Measurements from ENCODE around the gene FOXK2. TPM values are rescaled to one million over a fixed set of nuclear protein-coding genes. Genes with fewer than 3 reads are reported as not detected.
"Not testable (repeated sequence)": the region's sequence is repeated elsewhere in the genome, so short reads cannot be mapped to it uniquely, and the experiment has no call there.

Gene FOXK2
- total RNA-seq, 1 donor from 2014 or later, result 88.3 TPM

DNA sequence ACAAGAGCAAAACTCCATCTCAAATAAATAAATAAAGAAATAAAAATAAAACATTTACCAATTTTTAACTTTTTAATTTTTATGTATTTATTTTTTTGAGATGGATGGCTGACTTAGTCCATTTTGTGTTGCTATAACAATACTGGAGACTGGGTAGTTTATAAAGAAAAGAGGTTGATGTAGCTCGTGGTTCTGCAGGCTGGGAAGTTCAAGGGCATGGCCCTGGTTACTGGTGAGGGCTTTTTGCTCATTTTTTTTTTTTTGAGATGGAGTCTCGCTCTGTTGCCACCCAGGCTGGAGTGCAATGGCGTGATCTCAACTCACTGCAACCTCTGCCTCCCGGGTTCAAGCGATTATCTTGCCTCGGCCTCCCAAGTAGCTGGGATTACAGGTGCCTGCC lies 14.2 kb upstream of the FOXK2 start:
- DNase-seq (ENCODE audit: low spot score in 2 of 2, unreplicated experiment in 2 of 2), result no peak
- Mint-ChIP-seq H3K27ac (no peak overlapping the region), H3K27me3 (ENCODE audit: low read depth) (no peaks in the 10 kb centered on the region), H3K4me3 (no peak overlapping the region), H3K4me1 (no peaks in the 10 kb centered on the region), H3K9me3 (no peaks in the 10 kb centered on the region), H3K36me3 (no peaks in the 10 kb centered on the region)
- TF ChIP-seq, protein P1, sequence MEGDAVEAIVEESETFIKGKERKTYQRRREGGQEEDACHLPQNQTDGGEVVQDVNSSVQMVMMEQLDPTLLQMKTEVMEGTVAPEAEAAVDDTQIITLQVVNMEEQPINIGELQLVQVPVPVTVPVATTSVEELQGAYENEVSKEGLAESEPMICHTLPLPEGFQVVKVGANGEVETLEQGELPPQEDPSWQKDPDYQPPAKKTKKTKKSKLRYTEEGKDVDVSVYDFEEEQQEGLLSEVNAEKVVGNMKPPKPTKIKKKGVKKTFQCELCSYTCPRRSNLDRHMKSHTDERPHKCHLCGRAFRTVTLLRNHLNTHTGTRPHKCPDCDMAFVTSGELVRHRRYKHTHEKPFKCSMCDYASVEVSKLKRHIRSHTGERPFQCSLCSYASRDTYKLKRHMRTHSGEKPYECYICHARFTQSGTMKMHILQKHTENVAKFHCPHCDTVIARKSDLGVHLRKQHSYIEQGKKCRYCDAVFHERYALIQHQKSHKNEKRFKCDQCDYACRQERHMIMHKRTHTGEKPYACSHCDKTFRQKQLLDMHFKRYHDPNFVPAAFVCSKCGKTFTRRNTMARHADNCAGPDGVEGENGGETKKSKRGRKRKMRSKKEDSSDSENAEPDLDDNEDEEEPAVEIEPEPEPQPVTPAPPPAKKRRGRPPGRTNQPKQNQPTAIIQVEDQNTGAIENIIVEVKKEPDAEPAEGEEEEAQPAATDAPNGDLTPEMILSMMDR (IDR thresholded peaks at IDR 0.05; ENCODE audit: unreplicated experiment), result no peak

DNA sequence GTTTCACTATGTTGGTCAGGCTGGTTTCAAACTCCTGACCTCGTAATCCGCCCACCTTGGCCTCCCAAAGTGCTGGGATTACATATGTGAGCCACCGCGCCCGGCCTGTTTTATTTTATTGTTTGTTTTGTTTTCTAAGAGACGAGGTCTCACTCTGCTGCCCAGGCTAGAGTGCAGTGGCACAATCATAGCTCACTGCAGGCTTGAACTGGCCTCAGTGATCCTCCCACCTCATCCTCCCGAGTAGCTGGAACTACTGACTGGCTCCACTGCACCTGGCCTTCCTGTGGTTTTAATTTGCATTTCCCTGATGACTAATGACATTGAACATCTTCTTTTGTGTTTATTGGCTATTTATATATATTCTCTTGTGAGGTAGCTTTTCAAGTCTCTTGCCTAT lies 13.1 kb upstream of the FOXK2 start:
- H3K27me3 Mint-ChIP-seq (ENCODE audit: low read depth); H3K9me3 Mint-ChIP-seq; H3K36me3 Mint-ChIP-seq; H3K4me1 Mint-ChIP-seq; H3K4me3 Mint-ChIP-seq; DNase-seq (ENCODE audit: low spot score in 2 of 2, unreplicated experiment in 2 of 2); H3K27ac Mint-ChIP-seq: not testable (repeated sequence)

DNA sequence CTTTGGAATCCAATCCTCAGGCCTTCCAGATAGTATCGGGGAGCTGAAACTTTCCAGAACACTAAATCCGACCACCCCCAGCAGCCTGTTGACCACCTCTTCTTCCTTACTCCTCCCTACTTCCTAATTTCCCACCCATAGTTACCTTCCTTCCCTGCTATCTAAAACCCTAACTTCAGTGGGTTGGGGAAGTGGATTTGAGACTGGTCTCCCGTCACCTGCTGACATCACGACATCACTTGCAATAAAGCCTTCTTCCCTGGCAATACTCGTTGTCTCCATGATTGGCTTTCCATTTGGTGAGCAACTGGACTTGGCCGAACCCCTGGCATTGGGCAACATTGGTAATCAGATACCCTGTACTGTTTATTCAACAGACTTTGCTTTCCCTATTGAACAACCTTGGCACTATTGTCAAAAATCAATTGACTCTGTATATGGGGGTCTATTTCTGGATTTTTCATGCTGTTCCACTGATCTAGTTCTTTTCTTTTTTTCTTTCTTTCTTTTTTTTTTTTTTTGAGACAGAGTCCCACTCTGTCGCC lies 11.8 kb upstream of the FOXK2 start:
- TF ChIP-seq, protein P1 (IDR thresholded peaks at IDR 0.05; ENCODE audit: unreplicated experiment), result no peak
- H3K9me3 Mint-ChIP-seq, result no peaks in the 10 kb centered on the region
- H3K36me3 Mint-ChIP-seq, result no peaks in the 10 kb centered on the region
- no peaks in the 10 kb centered on the region for H3K27me3 Mint-ChIP-seq (ENCODE audit: low read depth)
- no peak for DNase-seq (ENCODE audit: low spot score in 2 of 2, unreplicated experiment in 2 of 2)
- no peak overlapping the region for H3K4me3 Mint-ChIP-seq
- no peak overlapping the region for H3K27ac Mint-ChIP-seq
- H3K4me1 Mint-ChIP-seq, result no peaks in the 10 kb centered on the region

DNA sequence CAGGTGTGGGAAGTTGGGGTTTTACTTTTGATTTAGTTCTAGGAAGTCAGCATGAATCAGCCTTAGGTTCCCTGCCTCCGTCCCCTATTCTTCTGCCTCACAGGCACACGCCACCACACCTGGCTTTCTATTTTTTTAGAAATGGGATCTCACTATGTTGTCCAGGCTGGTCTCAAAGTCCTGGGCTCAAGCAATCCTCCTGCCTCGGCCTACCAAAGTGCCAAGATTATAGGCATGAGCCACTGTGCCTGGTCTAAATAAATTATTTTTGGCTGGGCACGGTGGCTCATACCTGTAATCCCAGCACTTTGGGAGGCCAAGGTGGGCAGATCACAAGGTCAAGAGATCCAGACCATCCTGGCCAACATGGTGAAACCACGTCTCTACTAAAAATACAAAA lies 7.9 kb upstream of the FOXK2 start:
- H3K4me1 Mint-ChIP-seq; H3K27me3 Mint-ChIP-seq (ENCODE audit: low read depth); H3K27ac Mint-ChIP-seq; DNase-seq (ENCODE audit: low spot score in 2 of 2, unreplicated experiment in 2 of 2); H3K4me3 Mint-ChIP-seq; H3K9me3 Mint-ChIP-seq; H3K36me3 Mint-ChIP-seq: not testable (repeated sequence)

DNA sequence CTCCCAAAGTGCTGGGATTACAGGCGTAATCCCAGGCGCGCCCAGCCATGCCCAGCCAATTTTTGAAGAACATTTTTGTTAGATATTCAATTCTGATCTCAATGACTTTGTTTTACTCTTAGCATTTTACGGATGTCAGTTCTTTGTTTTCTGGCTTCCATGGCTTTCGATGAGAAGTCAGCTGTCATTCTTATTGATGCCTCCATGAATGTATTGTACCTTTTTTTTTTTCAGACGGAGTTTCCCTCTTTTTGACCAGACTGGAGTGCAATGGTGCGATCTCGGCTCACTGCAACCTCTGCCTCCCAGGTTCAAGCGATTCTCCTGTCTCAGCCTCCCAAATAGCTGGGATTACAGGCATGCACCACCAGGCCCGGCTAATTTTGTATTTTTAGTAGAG lies 5.7 kb upstream of the FOXK2 start:
- not testable (repeated sequence) for DNase-seq (ENCODE audit: low spot score in 2 of 2, unreplicated experiment in 2 of 2); H3K36me3 Mint-ChIP-seq; H3K27ac Mint-ChIP-seq; H3K4me1 Mint-ChIP-seq; H3K4me3 Mint-ChIP-seq; H3K27me3 Mint-ChIP-seq (ENCODE audit: low read depth); H3K9me3 Mint-ChIP-seq

DNA sequence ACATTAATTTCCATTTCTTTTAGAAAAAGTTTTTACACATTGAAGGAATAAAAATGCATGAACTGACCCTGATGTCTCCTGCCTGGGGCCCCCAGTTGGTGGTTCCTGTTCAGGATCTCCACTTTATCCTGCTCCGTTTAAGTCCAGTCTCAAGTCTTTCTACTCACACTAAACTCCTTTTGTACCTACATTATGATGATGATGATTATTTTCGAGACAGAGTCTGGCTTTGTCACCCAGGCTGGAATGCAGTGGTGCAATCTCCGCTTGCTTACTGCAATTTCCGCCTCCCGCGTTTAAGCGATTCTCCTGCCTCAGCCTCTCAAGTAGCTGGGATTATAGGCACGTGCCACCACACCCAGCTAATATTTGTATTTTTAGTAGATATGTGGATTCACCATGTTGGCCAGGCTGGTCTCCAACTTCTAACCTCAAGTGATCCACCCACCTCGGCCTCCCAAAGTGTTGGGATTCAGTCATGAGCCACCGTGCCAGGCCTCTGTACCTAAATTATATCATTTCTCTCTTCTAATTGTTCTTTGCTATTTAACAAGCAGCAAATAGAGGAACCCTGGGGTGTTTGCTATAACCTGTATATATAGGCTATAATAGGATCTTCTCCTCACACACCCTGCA lies 2.2 kb upstream of the FOXK2 start:
- Mint-ChIP-seq H3K4me1 (peaks cover 7% of the 10 kb centered on the region), H3K36me3 (no peaks in the 10 kb centered on the region), H3K27me3 (ENCODE audit: low read depth) (no peaks in the 10 kb centered on the region), H3K4me3 (no peak overlapping the region), H3K27ac (no peak overlapping the region), H3K9me3 (peaks cover 9% of the 10 kb centered on the region)
- TF ChIP-seq, protein P1 (IDR thresholded peaks at IDR 0.05; ENCODE audit: unreplicated experiment), result no peak
- DNase-seq (ENCODE audit: low spot score in 2 of 2, unreplicated experiment in 2 of 2), result no peak

DNA sequence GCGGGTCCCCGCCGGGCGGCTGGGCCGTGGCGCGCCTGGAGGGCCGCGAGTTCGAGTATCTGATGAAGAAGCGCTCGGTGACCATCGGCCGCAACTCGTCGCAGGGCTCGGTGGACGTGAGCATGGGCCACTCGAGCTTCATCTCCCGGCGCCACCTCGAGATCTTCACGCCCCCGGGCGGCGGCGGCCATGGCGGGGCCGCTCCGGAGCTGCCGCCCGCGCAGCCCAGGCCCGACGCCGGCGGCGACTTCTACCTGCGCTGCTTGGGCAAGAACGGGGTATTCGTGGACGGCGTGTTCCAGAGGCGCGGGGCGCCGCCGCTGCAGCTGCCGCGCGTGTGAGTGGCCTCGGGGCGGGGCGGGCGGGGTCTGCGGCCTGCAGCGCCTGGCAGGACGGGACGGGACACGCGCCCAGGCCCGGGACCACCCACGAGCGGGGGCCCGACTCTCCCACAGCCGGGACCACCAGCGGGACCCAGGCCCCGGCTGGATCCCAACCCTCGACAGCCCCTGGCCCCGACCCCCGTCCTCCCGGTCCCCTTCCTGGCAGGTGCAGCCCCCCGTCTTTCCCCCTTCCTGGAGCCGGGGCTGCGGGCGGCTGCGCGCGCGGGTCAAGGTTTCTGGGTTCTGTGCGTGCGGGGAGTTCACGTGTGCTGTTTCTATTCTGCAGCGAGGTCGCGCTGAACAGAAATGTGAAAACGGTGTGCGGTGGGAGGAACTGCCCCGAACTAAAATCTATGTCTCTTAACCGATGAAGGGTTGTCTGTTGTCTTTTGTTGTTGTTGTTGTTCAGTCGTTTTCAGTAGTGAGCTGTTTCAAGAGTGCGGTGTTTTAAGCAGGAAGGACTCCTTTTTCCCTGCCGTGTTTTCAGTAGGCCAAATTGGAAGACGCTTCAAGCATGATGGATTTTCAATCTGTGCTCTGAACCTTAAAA lies 705 bp downstream of the FOXK2 start:
- Mint-ChIP-seq H3K4me3 (peak overlapping the region; percentile 83), H3K9me3 (no peaks in the 10 kb centered on the region), H3K36me3 (no peaks in the 10 kb centered on the region), H3K27me3 (ENCODE audit: low read depth) (no peaks in the 10 kb centered on the region), H3K4me1 (peaks cover 26% of the 10 kb centered on the region), H3K27ac (peak overlapping the region; percentile 94)
- TF ChIP-seq, protein P1 (IDR thresholded peaks at IDR 0.05; ENCODE audit: unreplicated experiment), result no peak
- peak in 1 of 2 experiments; percentile 56 for DNase-seq (ENCODE audit: low spot score in 2 of 2, unreplicated experiment in 2 of 2)
